ENCODE measurements around the gene BRAF. TPM values are rescaled to one million over a fixed set of nuclear protein-coding genes. Genes with fewer than 3 reads are reported as not detected.
A peak's percentile ranks its signal among the peaks of the same experiment; 100 is the strongest.
"Not testable (repeated sequence)": the region's sequence is repeated elsewhere in the genome, so short reads cannot be mapped to it uniquely, and the experiment has no call there.

BRAF gene
- total RNA-seq, 5 donors from 2014 or later (not counting 1 experiment from before 2014, with no cell fraction given), result 39.3 to 65.1 (median 42.2) TPM

DNA sequence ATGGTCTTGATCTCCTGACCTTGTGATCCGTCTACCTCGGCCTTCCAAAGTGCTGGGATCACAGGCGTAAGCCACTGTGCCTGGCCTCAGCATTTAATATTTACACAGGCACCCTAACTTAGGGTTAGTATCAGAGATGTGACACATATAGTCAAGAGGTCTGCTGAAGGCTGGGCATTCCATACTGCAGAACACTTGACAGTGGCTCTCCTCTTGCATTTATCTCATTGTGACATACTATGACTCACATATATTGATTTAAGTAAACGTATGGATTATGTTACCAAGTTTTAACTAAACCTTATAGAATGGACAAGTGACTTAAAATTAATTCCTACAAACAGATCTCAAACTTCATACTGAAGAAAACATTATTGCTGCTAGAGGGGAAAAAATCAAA lies 36.6 kb downstream of the BRAF start:
- Mint-ChIP-seq H3K27me3 (no peaks in the 10 kb centered on the region), H3K36me3 (no peaks in the 10 kb centered on the region), H3K4me3 (no peak overlapping the region), H3K27ac (no peak overlapping the region), H3K9me3 (no peaks in the 10 kb centered on the region), H3K4me1 (peaks cover 65 to 79% (median 68%) of the 10 kb centered on the region in 3 donors)
- H3K9me3 ChIP-seq, result no peaks in the 10 kb centered on the region
- H3K27ac ChIP-seq (ENCODE audit: low read length), result no peak overlapping the region
- H3K36me3 ChIP-seq (ENCODE audit: control insufficient read depth in 2 of 2, extremely low read depth in 1 of 2, insufficient read depth in 1 of 2, low read length in 1 of 2), result no peaks in the 10 kb centered on the region
- H3K27me3 ChIP-seq (replicated peaks in 1 of 2; ENCODE audit: control insufficient read depth in 2 of 2, extremely low read depth in 1 of 2, insufficient read depth in 2 of 2, low read length in 1 of 2), result no peaks in the 10 kb centered on the region
- no peak overlapping the region for H3K4me3 ChIP-seq (ENCODE audit: control insufficient read depth in 1 of 2, extremely low read depth in 1 of 2, low read length in 1 of 2)
- DNase-seq, result no peak
- ChIA-PET POLR2A (no interaction called here), CTCF (no interaction called here)
- H3K4me1 ChIP-seq (ENCODE audit: control insufficient read depth in 1 of 2, extremely low read depth in 1 of 2, insufficient read depth in 2 of 2, low read length in 2 of 2), result peaks cover 4 to 10% of the 10 kb centered on the region in 2 experiments
- no peak for ATAC-seq (replicated peaks in 1 of 4)
- WGBS (ENCODE audit: insufficient coverage), result 94% methylated on average over 3 of the region's 4 CpGs

- WGBS (ENCODE audit: insufficient coverage), result no CpG with 5 or more reads among the region's 1 CpG
- Mint-ChIP-seq H3K4me3 (no peak overlapping the region), H3K9me3 (no peaks in the 10 kb centered on the region), H3K36me3 (no peaks in the 10 kb centered on the region), H3K27ac (peak overlapping the region; percentile 1 to 12), H3K27me3 (no peaks in the 10 kb centered on the region), H3K4me1 (peaks cover 58 to 69% (median 65%) of the 10 kb centered on the region in 3 donors)
- H3K36me3 ChIP-seq (ENCODE audit: control insufficient read depth in 2 of 2, extremely low read depth in 1 of 2, insufficient read depth in 1 of 2, low read length in 1 of 2), result no peaks in the 10 kb centered on the region
- POLR2A ChIA-PET, result no interaction called here
- CTCF ChIA-PET, result interaction anchor here in 1 of 2 donors (0.6 kb wide), 1 partner anchor 69 kb away, joined by 3 read pairs; no protein-coding TSS in a partner anchor
- H3K4me3 ChIP-seq (ENCODE audit: control insufficient read depth in 1 of 2, extremely low read depth in 1 of 2, low read length in 1 of 2), result no peak overlapping the region
- no peak for DNase-seq
- ATAC-seq (replicated peaks in 1 of 4), result peak in 1 of 4 experiments; percentile 17
- no peak overlapping the region for H3K27ac ChIP-seq (ENCODE audit: low read length)
- no peaks in the 10 kb centered on the region for H3K9me3 ChIP-seq
- peaks cover 4 to 8% of the 10 kb centered on the region in 2 experiments for H3K4me1 ChIP-seq (ENCODE audit: control insufficient read depth in 1 of 2, extremely low read depth in 1 of 2, insufficient read depth in 2 of 2, low read length in 2 of 2)
- no peaks in the 10 kb centered on the region for H3K27me3 ChIP-seq (replicated peaks in 1 of 2; ENCODE audit: control insufficient read depth in 2 of 2, extremely low read depth in 1 of 2, insufficient read depth in 2 of 2, low read length in 1 of 2)
Measured at GRCh38 chr7:140885735-140886334, 38.9 kb downstream of the BRAF start.

DNA sequence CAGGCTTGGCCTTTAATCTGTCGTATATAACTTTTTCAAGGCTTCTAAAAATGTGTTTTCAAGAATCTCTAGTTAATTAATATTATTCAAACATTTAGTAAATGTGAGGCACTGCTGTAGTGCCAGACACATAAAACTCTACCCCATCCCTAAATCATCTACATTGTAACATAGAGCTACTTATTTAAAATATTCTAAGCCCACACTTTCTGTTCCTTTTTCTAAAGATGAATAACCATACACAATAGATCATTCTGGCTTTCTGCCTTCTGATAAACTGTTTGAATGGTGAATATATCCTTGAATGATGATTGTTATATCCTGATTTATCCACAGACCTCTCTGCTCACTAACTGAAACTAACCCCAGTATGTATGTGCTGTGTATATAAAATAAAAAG lies 41.4 kb downstream of the BRAF start:
- no peak overlapping the region for H3K4me3 ChIP-seq (ENCODE audit: control insufficient read depth in 1 of 2, extremely low read depth in 1 of 2, low read length in 1 of 2)
- no peak for ATAC-seq (replicated peaks in 1 of 4)
- ChIA-PET CTCF (no interaction called here), POLR2A (no interaction called here)
- no peaks in the 10 kb centered on the region for H3K27me3 Mint-ChIP-seq
- DNase-seq, result no peak
- H3K9me3 ChIP-seq, result no peaks in the 10 kb centered on the region
- no peaks in the 10 kb centered on the region for H3K27me3 ChIP-seq (replicated peaks in 1 of 2; ENCODE audit: control insufficient read depth in 2 of 2, extremely low read depth in 1 of 2, insufficient read depth in 2 of 2, low read length in 1 of 2)
- no CpG with 5 or more reads among the region's 1 CpG for WGBS (ENCODE audit: insufficient coverage)
- peaks cover 8% of the 10 kb centered on the region for H3K36me3 Mint-ChIP-seq
- no peak overlapping the region for H3K27ac ChIP-seq (ENCODE audit: low read length)
- H3K4me1 Mint-ChIP-seq, result peaks cover 54 to 61% (median 60%) of the 10 kb centered on the region in 3 donors
- peaks cover under 1 to 8% of the 10 kb centered on the region in 2 experiments for H3K4me1 ChIP-seq (ENCODE audit: control insufficient read depth in 1 of 2, extremely low read depth in 1 of 2, insufficient read depth in 2 of 2, low read length in 2 of 2)
- H3K36me3 ChIP-seq (ENCODE audit: control insufficient read depth in 2 of 2, extremely low read depth in 1 of 2, insufficient read depth in 1 of 2, low read length in 1 of 2), result no peaks in the 10 kb centered on the region
- no peak overlapping the region for H3K27ac Mint-ChIP-seq
- H3K9me3 Mint-ChIP-seq, result peaks cover 0 to 2% (median 1%) of the 10 kb centered on the region in 3 donors
- no peak overlapping the region for H3K4me3 Mint-ChIP-seq

GRCh38 chr7:140882834-140883233 lies 41.9 kb downstream of the BRAF start:
- Mint-ChIP-seq H3K4me1 (peaks cover 54 to 60% (median 60%) of the 10 kb centered on the region in 3 donors), H3K36me3 (peaks cover 13% of the 10 kb centered on the region)
- H3K9me3 Mint-ChIP-seq; H3K27ac ChIP-seq (ENCODE audit: low read length); ATAC-seq (replicated peaks in 1 of 4); CTCF ChIA-PET; POLR2A ChIA-PET; H3K27me3 Mint-ChIP-seq; DNase-seq; H3K36me3 ChIP-seq (ENCODE audit: control insufficient read depth in 2 of 2, extremely low read depth in 1 of 2, insufficient read depth in 1 of 2, low read length in 1 of 2); H3K4me1 ChIP-seq (ENCODE audit: control insufficient read depth in 1 of 2, extremely low read depth in 1 of 2, insufficient read depth in 2 of 2, low read length in 2 of 2); H3K27ac Mint-ChIP-seq; H3K27me3 ChIP-seq (replicated peaks in 1 of 2; ENCODE audit: control insufficient read depth in 2 of 2, extremely low read depth in 1 of 2, insufficient read depth in 2 of 2, low read length in 1 of 2); H3K4me3 ChIP-seq (ENCODE audit: control insufficient read depth in 1 of 2, extremely low read depth in 1 of 2, low read length in 1 of 2); H3K9me3 ChIP-seq; H3K4me3 Mint-ChIP-seq: not testable (repeated sequence)
- WGBS (ENCODE audit: insufficient coverage), result no CpG with 5 or more reads among the region's 2 CpGs

DNA sequence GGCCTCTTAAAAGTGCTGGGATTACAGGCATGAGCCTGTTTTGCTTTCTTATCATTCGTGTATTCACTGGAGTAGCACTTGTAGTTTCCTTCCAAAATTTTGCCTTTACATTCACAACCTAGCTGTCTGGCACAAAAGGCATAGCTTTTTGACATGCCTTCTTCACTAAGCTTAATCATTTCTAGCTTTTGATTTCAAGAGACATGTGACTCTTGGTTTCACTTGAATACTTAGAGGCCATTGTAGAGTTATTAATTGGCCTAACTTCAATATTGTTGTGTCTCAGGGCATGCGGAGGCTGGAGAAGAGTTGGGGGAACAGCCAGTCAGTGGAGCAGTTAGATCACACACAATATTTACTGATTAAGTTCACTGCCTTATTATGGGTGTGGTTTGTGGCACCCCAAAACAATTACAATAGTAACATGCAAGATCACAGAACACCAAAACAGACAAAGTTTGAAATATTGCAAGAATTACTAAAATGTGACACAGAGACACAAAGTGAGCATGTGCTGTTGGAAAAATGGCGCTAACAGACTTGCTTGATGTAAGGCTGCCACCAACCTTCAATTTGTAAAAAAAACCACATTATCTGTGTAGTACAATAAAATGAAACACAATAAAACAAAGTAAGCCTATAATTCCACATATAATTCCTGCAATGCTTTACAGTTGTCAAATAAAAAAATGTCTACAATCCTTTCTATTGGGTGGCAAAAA lies 43.1 kb downstream of the BRAF start:
- Histone ChIP-seq H3K4me1 (ENCODE audit: control insufficient read depth in 1 of 2, extremely low read depth in 1 of 2, insufficient read depth in 2 of 2, low read length in 2 of 2) (peaks cover 0 to 5% of the 10 kb centered on the region in 2 experiments), H3K9me3 (no peaks in the 10 kb centered on the region), H3K4me3 (ENCODE audit: control insufficient read depth in 1 of 2, extremely low read depth in 1 of 2, low read length in 1 of 2) (no peak overlapping the region), H3K27ac (ENCODE audit: low read length) (no peak overlapping the region), H3K27me3 (replicated peaks in 1 of 2; ENCODE audit: control insufficient read depth in 2 of 2, extremely low read depth in 1 of 2, insufficient read depth in 2 of 2, low read length in 1 of 2) (no peaks in the 10 kb centered on the region), H3K36me3 (ENCODE audit: control insufficient read depth in 2 of 2, extremely low read depth in 1 of 2, insufficient read depth in 1 of 2, low read length in 1 of 2) (no peaks in the 10 kb centered on the region)
- POLR2A ChIA-PET, result no interaction called here
- CTCF ChIA-PET, result interaction anchor here (0.5 to 1.0 kb wide), 2 partner anchors 10 to 21 kb away, joined by 3 to 4 read pairs; no protein-coding TSS in a partner anchor
- Mint-ChIP-seq H3K4me3 (no peak overlapping the region), H3K27me3 (no peaks in the 10 kb centered on the region), H3K27ac (peak overlapping the region; percentile 9 to 11), H3K4me1 (peaks cover 57 to 62% (median 58%) of the 10 kb centered on the region in 3 donors), H3K9me3 (peaks cover 0 to 6% (median 3%) of the 10 kb centered on the region in 3 donors), H3K36me3 (peaks cover 14% of the 10 kb centered on the region)
- DNase-seq, result no peak
- no CpG with 5 or more reads among the region's 3 CpGs for WGBS (ENCODE audit: insufficient coverage)
- ATAC-seq (replicated peaks in 1 of 4), result no peak

DNA sequence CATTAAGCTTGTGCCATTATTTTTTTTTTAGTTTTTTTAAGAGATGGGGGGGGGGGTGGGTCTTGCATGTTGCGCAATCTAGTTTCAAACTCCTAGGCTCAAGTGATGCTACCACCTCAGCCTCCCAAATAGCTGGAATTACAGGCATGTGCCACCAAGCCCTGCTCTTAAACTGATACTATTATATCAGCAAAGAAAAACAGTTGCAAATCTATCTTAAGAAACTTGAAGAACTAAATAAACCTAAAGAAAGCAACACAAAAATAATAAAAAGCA lies 47.5 kb downstream of the BRAF start:
- Histone ChIP-seq H3K36me3 (ENCODE audit: control insufficient read depth in 2 of 2, extremely low read depth in 1 of 2, insufficient read depth in 1 of 2, low read length in 1 of 2) (no peaks in the 10 kb centered on the region), H3K27ac (ENCODE audit: low read length) (no peak overlapping the region), H3K4me1 (ENCODE audit: control insufficient read depth in 1 of 2, extremely low read depth in 1 of 2, insufficient read depth in 2 of 2, low read length in 2 of 2) (peaks cover 7 to 10% of the 10 kb centered on the region in 2 experiments), H3K9me3 (no peaks in the 10 kb centered on the region), H3K4me3 (ENCODE audit: control insufficient read depth in 1 of 2, extremely low read depth in 1 of 2, low read length in 1 of 2) (no peak overlapping the region), H3K27me3 (replicated peaks in 1 of 2; ENCODE audit: control insufficient read depth in 2 of 2, extremely low read depth in 1 of 2, insufficient read depth in 2 of 2, low read length in 1 of 2) (no peaks in the 10 kb centered on the region)
- peaks cover 52 to 63% (median 58%) of the 10 kb centered on the region in 3 donors for H3K4me1 Mint-ChIP-seq
- DNase-seq (no peak), ATAC-seq (replicated peaks in 1 of 4) (no peak)
- CTCF ChIA-PET, result interaction anchor here in 1 of 2 donors (0.6 kb wide), 1 partner anchor 15 kb away, joined by 3 read pairs; no protein-coding TSS in a partner anchor
- H3K9me3 Mint-ChIP-seq, result peaks cover 0 to 6% (median 3%) of the 10 kb centered on the region in 3 donors
- H3K27me3 Mint-ChIP-seq, result no peaks in the 10 kb centered on the region
- H3K36me3 Mint-ChIP-seq, result peaks cover 27% of the 10 kb centered on the region
- POLR2A ChIA-PET, result interaction anchor here in 1 of 2 donors (0.6 kb wide), 2 partner anchors 410 to 1492 kb away, joined by 5 read pairs; no protein-coding TSS in a partner anchor
- H3K27ac Mint-ChIP-seq, result no peak overlapping the region
- no peak overlapping the region for H3K4me3 Mint-ChIP-seq
- WGBS (ENCODE audit: insufficient coverage), result no CpG with 5 or more reads among the region's 1 CpG
